Heart right ventricle (tissue), 16 donors: ENCODE data around the gene ENOX1. TPM values are rescaled to one million over a fixed set of nuclear protein-coding genes. Genes with fewer than 3 reads are reported as not detected.
A peak's percentile ranks its signal among the peaks of the same experiment; 100 is the strongest.

Source experiments
- ATAC-seq, 8 donors: fragments of 200-7000 bp; cut with Tn5 transposase; one replicate each; pipeline ENCODE4 v1.9.1; 2020; ENCODE audit warnings: mild to moderate bottlenecking in 8 of 8, moderate library complexity in 8 of 8, moderate number of reproducible peaks in 1 of 8
- DNase-seq, 2 donors: peaks; one replicate each; pipeline ENCODE4 v3.0.0-alpha.2; 2020
- H3K27ac ChIP-seq, 10 donors: fragments of 200-600 bp; sonication (generic) in 2 of 10; one replicate each; pipeline versions ENCODE4 v1.5.0 to v1.8.0; 2020 to 2022; ENCODE audit warnings: mild to moderate bottlenecking in 3 of 10
- H3K27me3 ChIP-seq, 7 donors: fragments of 200-600 bp; one replicate each; pipeline ENCODE4 v1.8.0; 2021 to 2022; ENCODE audit warnings: mild to moderate bottlenecking in 2 of 7
- H3K36me3 ChIP-seq, 9 donors: fragments of 200-600 bp; sonication (generic) in 1 of 9; one replicate each; pipeline versions ENCODE4 v1.5.0 to v1.8.0; 2020 to 2022; ENCODE audit warnings: mild to moderate bottlenecking in 2 of 9
- H3K4me1 ChIP-seq, 9 donors: fragments of 200-600 bp; sonication (generic) in 1 of 9; one replicate each; pipeline versions ENCODE4 v1.5.0 to v1.8.0; 2020 to 2022; ENCODE audit warnings: mild to moderate bottlenecking in 4 of 9
- H3K4me3 ChIP-seq, 10 donors: fragments of 200-600 bp; sonication (generic) in 2 of 10; one replicate each; pipeline versions ENCODE4 v1.5.0 to v1.8.0; 2020 to 2022; ENCODE audit warnings: mild to moderate bottlenecking in 7 of 10, moderate library complexity in 2 of 10
- H3K9me3 ChIP-seq, 11 donors: fragments of 200-600 bp in 10 of 11; sonication (generic) in 2 of 11; one replicate each; pipeline versions ENCODE4 v1.5.0 to v1.8.0; 2013 to 2022; ENCODE audit warnings: mild to moderate bottlenecking in 2 of 11, control low read depth in 1 of 11, moderate library complexity in 1 of 11
- CTCF ChIP-seq, 9 donors: fragments of 200-600 bp; sonication (generic) in 2 of 9; IDR thresholded peaks; one replicate each; pipeline versions ENCODE4 v1.5.0 to v1.8.0; 2021 to 2022; ENCODE audit warnings: antibody characterized with exemption in 9 of 9, mild to moderate bottlenecking in 5 of 9, moderate library complexity in 1 of 9
- WGBS, 2 donors: extraction: QIAGEN DNeasy Blood & Tissue Kit; methylation state at CpG; one replicate each; pipeline ENCODE4 v1.1.7; 2013; ENCODE audit warnings: inconsistent platforms in 1 of 2; 5-methylcytosine and 5-hydroxymethylcytosine counted together
- intact Hi-C, 10 donors: fragments of 100-400 bp; cut with DNase I; formaldehyde crosslinking; loops; one replicate each; pipeline versions ENCODE4 v1.11.1 to v1.14.2; 2022
- polyA plus RNA-seq, 2 donors: library from polyadenylated mRNA; stranded (reverse); fragments of 200-250 nt; gene quantifications; one replicate each; pipeline ENCODE4 v1.2.3, GENCODE V29; 2013
- total RNA-seq, 10 donors: library from RNA; stranded (reverse); fragmentation: NEBNext Ultra II Directional in 3 of 10; extraction: Animal tissue kit (Norgen Biotek cat#: 25700) in 3 of 10; gene quantifications; one replicate each; pipeline versions ENCODE4 v1.2.1 to v1.2.4, GENCODE V29; 2021 to 2023
- donor health status: Arrhythmogenic right ventricular cardiomyopathy.
- donor health status: ischemic (EF 13 %, LVEDD 7.1; RV severe dilation, severe dysfunction).
- donor health status: healthy with polysubstance abuse.
- donor health status: DM: no; HTN: yes; CAD: no.
- donor health status: DM: no; HTN: no; CAD: no.
- donor health status: ischemic (EF 25% LVEDD 6.9; RV normal size, moderate dysfunction).
- donor health status: ischemic (EF 25% LVEDD 5.7; RV mildly dilated, moderate dysfunction).
- donor health status: healthy.
- donor health status: DM: yes; HTN: yes; CAD: no.
- donor health status: Ischemic cardiomyopathy.
- donor health status: ischemic (EF 35%, LVEDD 5.7; RV mildly dilated, moderate dysfunction).
- donor health status: nonischemic (EF 11% LVEDD 7.7; RV severe dilation, severe dysfunction).
- donor health status: DM: yes; HTN: yes; CAD: no.
- donor health status: PGD.
- donor health status: ischemic (EF 29% LVEDD 5.4; RV normal size, mild dysfunction).
- donor health status: nonischemic (EF 23%, LVEDD 6.1; RV moderate dilation, normal function).

Gene ENOX1
- total and polyA plus RNA-seq, 12 donors = 2.0 to 10.4 (median 7.1) TPM

GRCh38 chr13:43783820-43784219 is 3.0 kb downstream of the ENOX1 start:
- no peaks in the 10 kb centered on the region for H3K36me3 ChIP-seq
- H3K4me3 ChIP-seq = no peak overlapping the region
- no peaks in the 10 kb centered on the region for H3K9me3 ChIP-seq
- H3K27me3 ChIP-seq = peaks cover 0 to 41% (median 20%) of the 10 kb centered on the region in 7 donors
- intact Hi-C loops = loop anchor here in 5 of 10 donors (10.0 kb wide), 5 partner anchors 99 to 479 kb away; no protein-coding TSS in a partner anchor
- peak overlapping the region in 2 of 10 donors; percentile 81 to 90 for H3K27ac ChIP-seq
- ATAC-seq = no peak
- peak in 1 of 2 donors; percentile 12 for DNase-seq
- TF ChIP-seq CTCF (IDR thresholded peaks at IDR 0.05) = peak in 1 of 9 donors; percentile 10
- WGBS, 2 donors = 75 to 76% methylated on average over 2 of the region's 2 CpGs
- H3K4me1 ChIP-seq = peaks cover 0 to 50% (median 32%) of the 10 kb centered on the region in 9 donors

GRCh38 chr13:43782686-43783085 is 4.1 kb downstream of the ENOX1 start:
- H3K4me3 ChIP-seq = no peak overlapping the region
- intact Hi-C loops = loop anchor here in 5 of 10 donors (10.0 kb wide), 5 partner anchors 98 to 478 kb away; no protein-coding TSS in a partner anchor
- no peak for TF ChIP-seq CTCF (IDR thresholded peaks at IDR 0.05)
- WGBS, 2 donors = 91 to 95% methylated on average over 1 of the region's 1 CpG
- no peak for DNase-seq
- H3K36me3 ChIP-seq = no peaks in the 10 kb centered on the region
- no peaks in the 10 kb centered on the region for H3K9me3 ChIP-seq
- ATAC-seq = no peak
- peaks cover 0 to 30% (median 8%) of the 10 kb centered on the region in 7 donors for H3K27me3 ChIP-seq
- peaks cover 0 to 46% (median 31%) of the 10 kb centered on the region in 9 donors for H3K4me1 ChIP-seq
- no peak overlapping the region for H3K27ac ChIP-seq

GRCh38 chr13:43780666-43781065 is 6.1 kb downstream of the ENOX1 start:
- Histone ChIP-seq H3K4me3 (no peak overlapping the region), H3K4me1 (peaks cover 0 to 33% (median 18%) of the 10 kb centered on the region in 9 donors), H3K36me3 (no peaks in the 10 kb centered on the region), H3K9me3 (no peaks in the 10 kb centered on the region), H3K27ac (no peak overlapping the region), H3K27me3 (peaks cover 0 to 10% (median 0%) of the 10 kb centered on the region in 7 donors)
- no peak for TF ChIP-seq CTCF (IDR thresholded peaks at IDR 0.05)
- DNase-seq = no peak
- no peak for ATAC-seq
- intact Hi-C loops = loop anchor here in 5 of 10 donors (10.0 kb wide), 5 partner anchors 96 to 476 kb away; no protein-coding TSS in a partner anchor

GRCh38 chr13:43776501-43777079 is 10.2 kb downstream of the ENOX1 start:
- peak in 1 of 8 donors; percentile 20 for ATAC-seq
- intact Hi-C loops = no loop called here
- 56 to 73% methylated on average over 2 of the region's 2 CpGs for WGBS, 2 donors
- TF ChIP-seq CTCF (IDR thresholded peaks at IDR 0.05) = no peak
- Histone ChIP-seq H3K36me3 (no peaks in the 10 kb centered on the region), H3K9me3 (no peaks in the 10 kb centered on the region), H3K27ac (no peak overlapping the region), H3K27me3 (no peaks in the 10 kb centered on the region), H3K4me3 (no peak overlapping the region), H3K4me1 (peaks cover 0 to 8% (median 0%) of the 10 kb centered on the region in 9 donors)
- DNase-seq = no peak
